KMS-11 (cell line): Measurements from ENCODE around the gene C11orf71.

Source experiments
- H2AFZ ChIP-seq: fragments of 200-600 bp; sonication (generic); 2 replicates; pipeline ENCODE4 v1.6.1; 2016; ENCODE audit warnings: antibody characterized with exemption, mixed run types, low read depth
- H3K27ac ChIP-seq: fragments of 200-600 bp; sonication (generic); 2 replicates; pipeline ENCODE4 v1.6.1; 2016; ENCODE audit warnings: mild to moderate bottlenecking, mixed run types
- H3K27me3 ChIP-seq: fragments of 200-600 bp; sonication (generic); 2 replicates; pipeline ENCODE4 v1.6.1; 2017; ENCODE audit warnings: mild to moderate bottlenecking, low read depth, mixed run types, moderate library complexity; ENCODE audit not compliant: insufficient read depth
- H3K36me3 ChIP-seq: fragments of 200-600 bp; sonication (generic); 2 replicates; pipeline ENCODE4 v1.6.1; 2017; ENCODE audit warnings: mild to moderate bottlenecking, mixed run types; ENCODE audit not compliant: insufficient read depth
- H3K4me1 ChIP-seq: fragments of 200-600 bp; sonication (generic); 2 replicates; pipeline ENCODE4 v1.6.1; 2016; ENCODE audit warnings: mild to moderate bottlenecking, low read depth, mixed run types; ENCODE audit not compliant: poor library complexity, severe bottlenecking
- H3K4me2 ChIP-seq: fragments of 200-600 bp; sonication (generic); 2 replicates; pipeline ENCODE4 v1.7.0; 2016; ENCODE audit warnings: mild to moderate bottlenecking, mixed run types
- H3K4me3 ChIP-seq: fragments of 200-600 bp; sonication (generic); IDR thresholded peaks from 2 replicates; pipeline ENCODE4 v1.6.1; 2017; ENCODE audit warnings: low read depth, low read length, mixed read lengths; ENCODE audit not compliant: insufficient read depth
- H3K79me2 ChIP-seq: fragments of 200-600 bp; sonication (generic); 2 replicates; pipeline ENCODE4 v1.6.1; 2016; ENCODE audit warnings: low read depth, mixed run types; ENCODE audit not compliant: insufficient read depth
- H3K9ac ChIP-seq: fragments of 200-600 bp; sonication (generic); 2 replicates; pipeline ENCODE4 v1.6.1; 2016; ENCODE audit warnings: mild to moderate bottlenecking, mixed run types
- H4K20me1 ChIP-seq: fragments of 200-600 bp; sonication (generic); 2 replicates; pipeline ENCODE4 v1.6.1; 2016; ENCODE audit warnings: mild to moderate bottlenecking, mixed run types; ENCODE audit not compliant: insufficient read depth
- CTCF ChIP-seq: fragments of 200-600 bp; sonication (generic); conservative IDR thresholded peaks from 2 replicates; pipeline ENCODE4 v1.6.1; 2017; ENCODE audit warnings: low read depth, mild to moderate bottlenecking, antibody characterized with exemption, low read length, moderate library complexity, mixed read lengths

The C11orf71 gene

GRCh38 chr11:114395736-114396135 is 4.6 kb downstream of the C11orf71 start:
- TF ChIP-seq CTCF, result no peak
- Histone ChIP-seq H3K79me2 (peaks cover 9% of the 10 kb centered on the region; the same call in 1 of the 2 replicates), H3K27me3 (no peaks in the 10 kb centered on the region), H3K4me2 (no peak overlapping the region), H4K20me1 (no peaks in the 10 kb centered on the region), H3K4me3 (no peak overlapping the region), H3K4me1 (peaks cover 9% of the 10 kb centered on the region), H2AFZ (no peak overlapping the region), H3K36me3 (no peaks in the 10 kb centered on the region), H3K9ac (no peak overlapping the region), H3K27ac (no peak overlapping the region)

GRCh38 chr11:114392735-114393667 is 7.3 kb downstream of the C11orf71 start:
- TF ChIP-seq CTCF, result no peak
- H3K36me3 ChIP-seq, result no peaks in the 10 kb centered on the region

GRCh38 chr11:114386545-114386944 is 13.8 kb downstream of the C11orf71 start:
- H3K79me2 ChIP-seq, result no peaks in the 10 kb centered on the region
- no peaks in the 10 kb centered on the region for H3K36me3 ChIP-seq
- no peaks in the 10 kb centered on the region for H3K27me3 ChIP-seq
- H3K9ac ChIP-seq, result no peak overlapping the region
- no peak overlapping the region for H3K4me3 ChIP-seq
- TF ChIP-seq CTCF, result no peak
- H3K27ac ChIP-seq, result no peak overlapping the region
- H3K4me2 ChIP-seq, result no peak overlapping the region
- no peaks in the 10 kb centered on the region for H4K20me1 ChIP-seq
- no peaks in the 10 kb centered on the region for H3K4me1 ChIP-seq
- H2AFZ ChIP-seq, result no peak overlapping the region

More at GRCh38 chr11:114392735-114393667, 7.3 kb downstream of the C11orf71 start:
- Histone ChIP-seq H3K27me3 (no peaks in the 10 kb centered on the region), H3K79me2 (no peaks in the 10 kb centered on the region), H3K9ac (no peak overlapping the region), H4K20me1 (no peaks in the 10 kb centered on the region), H3K4me2 (no peak overlapping the region), H2AFZ (no peak overlapping the region), H3K4me1 (no peaks in the 10 kb centered on the region), H3K4me3 (no peak overlapping the region), H3K27ac (no peak overlapping the region)

GRCh38 chr11:114386131-114386530 is 14.2 kb downstream of the C11orf71 start:
- Histone ChIP-seq H3K36me3 (no peaks in the 10 kb centered on the region), H3K4me1 (no peaks in the 10 kb centered on the region), H3K27ac (no peak overlapping the region), H4K20me1 (no peaks in the 10 kb centered on the region), H3K27me3 (no peaks in the 10 kb centered on the region), H3K9ac (no peak overlapping the region), H3K4me3 (no peak overlapping the region), H3K4me2 (no peak overlapping the region), H3K79me2 (no peaks in the 10 kb centered on the region), H2AFZ (no peak overlapping the region)
- no peak for TF ChIP-seq CTCF
